HG03095 (cell line): ENCODE measurements around the gene CHMP5.

Experiments used
- ATAC-seq: cut with Tn5 transposase; IDR thresholded peaks from one replicate; pipeline ENCODE4 v1.9.1; 2021; ENCODE audit warnings: moderate library complexity; ENCODE audit not compliant: unreplicated experiment

The CHMP5 gene

GRCh38 chr9:33242609-33243134 is 22.2 kb upstream of the CHMP5 start:
- no peak for ATAC-seq

DNA sequence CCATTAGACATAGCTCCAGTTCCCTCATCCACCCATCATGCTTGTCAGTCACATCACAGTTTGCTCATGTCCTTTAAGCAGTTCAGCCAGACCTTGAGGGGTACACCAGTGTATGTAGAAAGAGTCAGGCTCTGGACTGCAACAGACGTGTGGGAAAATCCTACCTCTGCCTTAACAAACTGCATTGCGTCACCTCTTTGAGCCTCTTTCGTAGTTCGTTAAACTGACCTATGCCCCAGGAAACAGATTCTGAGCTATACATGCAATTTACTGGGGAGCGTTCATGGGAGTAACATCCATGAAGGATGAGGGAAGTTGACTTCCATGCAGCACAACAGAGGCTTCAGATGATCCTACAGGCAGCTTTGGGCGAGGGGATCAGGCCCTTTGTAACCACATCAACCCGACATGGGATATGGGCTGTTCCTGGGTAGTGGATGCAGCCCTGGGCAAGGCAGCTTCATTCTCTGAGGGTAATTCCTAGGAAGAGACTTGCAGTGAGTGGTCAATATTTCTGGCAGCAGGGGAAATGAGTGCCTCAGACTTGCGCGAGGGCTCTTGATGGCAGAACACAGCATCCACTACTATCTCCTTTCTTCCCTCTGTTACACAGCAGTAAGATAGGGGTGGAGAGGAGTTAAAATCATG is 20.6 kb upstream of the CHMP5 start:
- ATAC-seq = no peak

- ATAC-seq = no peak
Measured at GRCh38 chr9:33245341-33245740, 19.5 kb upstream of the CHMP5 start.

GRCh38 chr9:33246269-33246860 is 18.5 kb upstream of the CHMP5 start:
- no peak for ATAC-seq

DNA sequence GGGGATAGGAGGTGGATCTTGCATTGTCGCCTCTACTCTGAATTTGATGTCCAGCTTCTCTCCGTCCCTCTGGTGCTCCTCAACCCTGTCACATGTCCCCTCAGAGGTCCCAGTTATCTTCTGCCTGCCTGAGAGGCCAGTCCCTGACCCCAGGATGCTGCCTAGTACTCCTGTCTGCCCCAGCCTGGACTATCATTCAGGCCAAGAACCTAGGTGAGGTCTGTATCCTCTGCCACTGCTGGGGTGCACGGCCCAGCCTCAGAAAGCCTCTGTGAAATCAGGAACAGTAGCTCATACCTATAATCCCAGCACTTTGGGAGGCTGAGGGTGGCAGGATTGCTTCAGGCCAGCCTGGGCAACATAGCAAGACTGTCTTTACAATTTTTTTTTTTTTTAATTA is 16.2 kb upstream of the CHMP5 start:
- no peak for ATAC-seq

GRCh38 chr9:33249087-33249658 is 15.7 kb upstream of the CHMP5 start:
- ATAC-seq = no peak

DNA sequence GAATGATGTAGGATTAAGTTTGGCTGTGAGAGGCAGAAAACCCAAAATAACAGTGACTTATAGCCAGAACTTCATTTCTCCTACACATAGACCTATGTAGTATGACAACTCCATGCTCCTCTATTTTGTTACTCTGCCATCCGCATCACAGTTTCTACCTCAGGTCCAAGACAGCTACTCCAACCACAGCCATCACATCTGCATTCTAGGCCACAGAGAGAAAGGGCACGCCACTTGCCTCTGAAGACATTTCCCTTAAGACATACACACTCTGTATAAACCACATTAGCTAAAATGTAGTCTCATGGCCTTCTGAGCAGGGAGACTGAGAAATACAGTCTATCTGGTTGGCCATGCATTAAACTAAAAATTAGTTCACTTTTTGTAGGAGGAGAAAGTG is 14.9 kb upstream of the CHMP5 start:
- no peak for ATAC-seq

DNA sequence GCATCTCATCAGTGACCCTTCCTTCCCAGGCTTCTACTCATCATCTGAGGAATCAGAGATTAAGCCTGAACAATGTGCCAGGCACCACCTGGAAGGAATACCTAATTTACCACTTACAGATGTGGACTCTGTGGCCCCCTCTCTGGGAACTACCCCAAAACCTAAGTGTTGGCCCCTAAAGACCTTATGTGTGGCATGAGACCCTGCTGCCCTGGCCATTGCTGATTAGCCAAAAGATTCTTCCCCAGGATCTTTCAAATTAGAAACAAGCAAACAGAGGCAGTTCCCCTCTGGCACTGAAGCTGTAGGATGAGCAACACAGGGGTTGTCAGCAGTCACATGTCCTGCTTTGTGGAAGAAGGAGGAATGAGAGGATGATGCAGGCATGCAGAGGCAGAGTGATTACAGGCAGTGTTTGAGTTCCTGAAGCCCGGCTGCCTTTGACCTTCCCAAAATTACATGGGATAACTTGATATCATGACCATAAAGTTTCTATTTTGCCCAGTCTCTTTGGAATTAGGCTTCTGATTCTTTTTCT is 14.3 kb upstream of the CHMP5 start:
- ATAC-seq = no peak

DNA sequence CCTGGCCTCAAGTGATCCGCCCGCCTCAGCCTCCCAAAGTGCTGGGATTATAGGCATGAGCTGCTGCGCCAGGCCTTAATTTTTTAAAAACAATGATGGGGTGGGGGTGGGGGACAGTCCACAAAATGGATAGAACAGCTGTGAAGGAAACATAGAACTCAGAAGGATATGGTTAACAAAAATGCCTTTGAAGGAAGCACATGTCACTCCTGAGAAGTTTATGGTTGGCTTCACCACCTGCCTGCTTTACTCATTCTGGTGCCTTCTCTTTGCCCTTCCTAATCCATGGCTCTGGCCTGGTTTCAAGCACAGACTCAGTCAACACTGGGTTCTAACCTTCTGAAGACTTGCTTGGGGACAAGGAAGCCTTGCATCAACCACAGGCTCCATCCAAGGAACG is 10.6 kb upstream of the CHMP5 start:
- ATAC-seq = no peak

- no peak for ATAC-seq
Measured at GRCh38 chr9:33255014-33255413, 9.8 kb upstream of the CHMP5 start.

GRCh38 chr9:33255471-33255870 is 9.4 kb upstream of the CHMP5 start:
- ATAC-seq = no peak

DNA sequence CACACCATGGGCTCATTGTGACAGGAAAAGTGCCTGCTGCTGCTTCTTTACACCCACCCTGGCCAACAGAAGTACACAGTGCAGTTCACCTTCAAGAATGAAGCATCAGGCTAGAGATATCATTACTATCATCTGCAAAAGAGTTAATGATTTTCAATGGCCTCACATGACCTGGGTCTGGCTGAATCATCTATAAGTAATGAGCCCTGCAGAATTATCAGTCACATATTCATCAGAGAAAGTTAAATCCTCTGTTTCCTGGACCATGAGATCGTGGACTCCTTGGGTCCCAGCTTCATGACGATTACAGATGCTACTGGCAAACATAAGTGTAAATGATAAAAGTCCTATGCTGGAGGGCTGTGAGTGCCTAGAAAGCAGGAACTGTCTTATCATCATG is 8.6 kb upstream of the CHMP5 start:
- ATAC-seq = no peak

DNA sequence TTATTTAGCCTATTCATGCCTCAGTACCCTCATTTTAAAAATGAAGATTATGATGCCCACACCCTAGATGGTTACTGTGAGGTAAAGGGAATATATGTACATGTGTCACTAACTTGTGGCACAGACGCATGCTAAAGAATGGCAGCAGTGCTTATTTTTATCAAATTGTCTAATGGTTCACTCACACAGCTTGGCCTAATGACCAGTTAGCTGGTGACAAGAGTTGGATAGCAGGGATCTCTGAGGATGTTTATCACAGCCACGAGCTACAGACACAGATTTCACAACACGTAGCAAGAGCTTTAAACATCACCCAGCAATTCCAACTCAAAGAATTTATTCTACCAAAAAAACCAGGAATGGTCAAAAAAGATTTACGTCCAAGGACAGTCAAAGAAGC is 7.6 kb upstream of the CHMP5 start:
- ATAC-seq = no peak

- ATAC-seq = no peak
Measured at GRCh38 chr9:33260372-33260771, 4.5 kb upstream of the CHMP5 start.

DNA sequence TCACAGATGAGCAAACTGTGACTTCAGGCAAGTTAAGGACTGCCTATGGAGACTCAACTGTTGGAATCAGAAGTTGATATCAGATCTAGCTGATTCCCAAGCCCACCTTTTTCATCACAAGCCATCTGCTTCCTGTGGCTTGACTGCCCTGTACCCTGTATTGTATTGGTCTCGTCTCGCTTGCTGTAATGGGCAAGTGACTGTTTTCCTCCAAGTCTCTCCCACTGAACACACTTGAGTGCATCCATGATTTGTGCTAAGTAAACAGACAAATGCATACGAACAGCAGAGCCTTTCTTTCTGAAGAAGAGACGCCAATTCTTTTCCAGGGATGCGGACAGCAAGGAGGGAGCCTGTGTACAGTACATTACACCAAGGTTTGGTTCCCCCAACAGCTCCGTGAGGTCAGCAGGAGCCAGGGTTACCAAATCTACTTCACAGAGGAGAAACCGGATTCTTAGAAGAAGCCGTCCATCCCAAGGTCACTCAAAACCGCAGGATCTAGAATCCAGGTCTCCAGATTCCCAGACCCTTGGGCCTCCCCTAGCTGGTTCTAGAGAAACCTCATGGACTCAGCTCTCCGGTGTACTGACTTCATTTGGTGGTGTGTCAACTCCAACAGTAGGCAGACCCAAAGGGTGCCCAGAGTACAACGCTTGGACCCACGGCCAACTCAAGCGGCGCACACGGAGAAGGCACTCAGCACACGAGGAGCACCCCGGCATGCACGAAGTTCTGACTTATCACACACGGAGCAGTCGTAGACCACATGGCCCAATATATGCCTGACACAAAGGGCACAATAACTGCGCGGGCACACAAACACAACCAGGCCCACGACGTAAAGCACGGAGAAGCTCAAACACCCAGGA is 1.5 kb upstream of the CHMP5 start:
- ATAC-seq = no peak

DNA sequence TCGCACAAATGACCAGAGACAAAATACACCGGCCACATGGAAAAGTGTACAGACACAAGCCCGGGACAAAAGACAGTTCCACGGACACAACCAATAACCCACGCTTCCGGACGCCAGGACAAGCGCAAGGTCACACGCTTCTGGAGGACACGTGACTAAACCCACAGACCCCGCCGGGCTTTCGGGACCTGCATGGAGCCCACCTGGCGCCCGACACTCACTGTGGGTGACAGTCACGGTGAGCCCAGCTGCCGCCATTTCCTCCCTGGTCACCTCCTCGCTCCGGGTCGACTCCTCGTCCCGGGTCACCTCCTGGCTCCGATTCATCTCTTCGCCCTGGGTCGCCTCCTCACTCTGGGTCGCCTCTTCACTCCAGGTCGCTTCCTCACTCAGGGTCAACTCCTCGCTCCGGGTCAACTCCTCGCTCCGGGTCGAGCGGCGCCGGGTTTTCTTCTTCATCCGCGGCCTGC is 811 bp upstream of the CHMP5 start:
- ATAC-seq = peak; percentile 19

DNA sequence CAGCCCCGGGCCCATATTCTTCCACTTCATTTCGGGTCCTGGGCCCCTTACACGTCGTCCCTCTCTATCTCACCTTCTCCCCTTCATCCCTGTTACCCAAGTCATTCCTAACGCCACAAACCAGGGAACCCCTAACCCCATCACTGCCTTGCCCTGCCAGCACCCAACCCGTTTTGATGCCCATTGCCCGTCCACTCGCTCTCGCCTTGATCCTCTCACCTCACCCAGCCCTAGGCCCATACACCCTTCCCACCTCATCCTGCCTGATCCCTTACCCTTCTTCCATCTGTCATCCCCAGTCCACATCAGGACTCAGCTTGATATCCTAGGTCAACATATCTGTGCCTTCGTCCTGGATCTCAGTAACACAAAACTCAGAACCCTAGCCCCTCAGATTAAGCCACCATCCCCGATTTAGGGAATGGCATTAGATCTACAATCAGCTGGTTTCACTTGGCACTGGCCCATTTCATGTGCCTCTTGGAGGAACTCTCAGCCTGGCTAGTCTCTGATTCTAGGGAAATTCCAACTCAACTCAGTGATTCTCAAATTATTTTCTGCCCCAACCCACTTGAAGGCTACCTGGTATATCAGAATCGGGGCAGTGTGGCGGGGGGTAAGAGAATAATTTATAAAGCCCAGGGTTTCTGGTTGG is 489 bp downstream of the CHMP5 start:
- ATAC-seq = no peak

GRCh38 chr9:33267151-33267767 is 2.4 kb downstream of the CHMP5 start:
- ATAC-seq = no peak

DNA sequence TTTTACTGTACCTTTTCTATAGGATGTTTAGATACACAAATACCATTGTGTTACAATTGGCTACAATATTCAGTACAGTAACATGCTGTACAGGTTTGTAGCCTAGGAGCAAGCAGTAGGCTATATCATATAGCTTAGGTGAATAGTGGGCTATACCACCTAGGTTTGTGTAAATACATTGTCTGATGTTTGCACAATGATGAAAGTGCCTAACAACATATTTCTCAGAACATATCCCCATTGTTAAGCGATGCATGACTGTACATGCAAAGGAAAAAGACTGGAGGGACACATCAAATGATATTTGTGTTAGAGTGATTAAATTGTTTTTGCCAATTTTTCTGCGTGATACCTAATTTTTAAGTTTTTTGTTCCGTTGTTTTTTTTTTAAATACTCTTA is 5.3 kb downstream of the CHMP5 start:
- no peak for ATAC-seq

- ATAC-seq = no peak
Measured at GRCh38 chr9:33272061-33272460, 7.2 kb downstream of the CHMP5 start.
